ENCODE data around the gene BTBD18. TPM values are rescaled to one million over a fixed set of nuclear protein-coding genes. Genes with fewer than 3 reads are reported as not detected.

BTBD18 gene
- total RNA-seq, 1 donor from 2014 or later: not detected

DNA sequence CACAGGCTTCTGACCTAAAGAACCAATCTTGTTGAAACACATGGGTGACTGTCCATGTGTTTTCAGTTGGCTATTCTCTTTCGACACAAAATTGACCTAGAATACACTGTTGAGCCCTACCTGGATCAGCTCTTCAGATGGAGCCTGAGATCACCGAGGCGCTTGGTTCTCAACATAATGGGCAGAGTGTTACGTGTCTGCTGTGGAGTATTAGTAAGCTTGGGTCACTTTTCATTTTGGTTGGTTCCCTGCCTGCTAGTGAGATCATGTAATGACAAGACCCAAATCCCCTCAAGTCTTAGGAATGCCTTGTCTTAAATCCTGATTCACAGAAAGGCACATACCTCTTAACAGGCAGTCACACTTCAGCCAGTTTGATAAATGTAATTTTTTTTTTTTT, 48.3 kb downstream of the BTBD18 start:
- no peaks in the 10 kb centered on the region for H3K9me3 Mint-ChIP-seq (ENCODE audit: low read depth)
- H3K4me1 Mint-ChIP-seq (ENCODE audit: low read depth): peaks cover 4% of the 10 kb centered on the region
- H3K27ac Mint-ChIP-seq (ENCODE audit: unreplicated experiment): no peak overlapping the region
- no peak overlapping the region for H3K4me3 Mint-ChIP-seq (ENCODE audit: unreplicated experiment)
- peaks cover 30% of the 10 kb centered on the region for H3K36me3 Mint-ChIP-seq (ENCODE audit: low read depth)
- DNase-seq (ENCODE audit: low spot score): no peak
- H3K27me3 Mint-ChIP-seq (ENCODE audit: low read depth): no peaks in the 10 kb centered on the region
- TF ChIP-seq, protein P1, sequence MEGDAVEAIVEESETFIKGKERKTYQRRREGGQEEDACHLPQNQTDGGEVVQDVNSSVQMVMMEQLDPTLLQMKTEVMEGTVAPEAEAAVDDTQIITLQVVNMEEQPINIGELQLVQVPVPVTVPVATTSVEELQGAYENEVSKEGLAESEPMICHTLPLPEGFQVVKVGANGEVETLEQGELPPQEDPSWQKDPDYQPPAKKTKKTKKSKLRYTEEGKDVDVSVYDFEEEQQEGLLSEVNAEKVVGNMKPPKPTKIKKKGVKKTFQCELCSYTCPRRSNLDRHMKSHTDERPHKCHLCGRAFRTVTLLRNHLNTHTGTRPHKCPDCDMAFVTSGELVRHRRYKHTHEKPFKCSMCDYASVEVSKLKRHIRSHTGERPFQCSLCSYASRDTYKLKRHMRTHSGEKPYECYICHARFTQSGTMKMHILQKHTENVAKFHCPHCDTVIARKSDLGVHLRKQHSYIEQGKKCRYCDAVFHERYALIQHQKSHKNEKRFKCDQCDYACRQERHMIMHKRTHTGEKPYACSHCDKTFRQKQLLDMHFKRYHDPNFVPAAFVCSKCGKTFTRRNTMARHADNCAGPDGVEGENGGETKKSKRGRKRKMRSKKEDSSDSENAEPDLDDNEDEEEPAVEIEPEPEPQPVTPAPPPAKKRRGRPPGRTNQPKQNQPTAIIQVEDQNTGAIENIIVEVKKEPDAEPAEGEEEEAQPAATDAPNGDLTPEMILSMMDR (IDR thresholded peaks at IDR 0.05): no peak

- Mint-ChIP-seq H3K9me3 (ENCODE audit: low read depth) (no peaks in the 10 kb centered on the region), H3K36me3 (ENCODE audit: low read depth) (peaks cover 40% of the 10 kb centered on the region), H3K27ac (ENCODE audit: unreplicated experiment) (no peak overlapping the region), H3K4me3 (ENCODE audit: unreplicated experiment) (no peak overlapping the region), H3K4me1 (ENCODE audit: low read depth) (no peaks in the 10 kb centered on the region), H3K27me3 (ENCODE audit: low read depth) (no peaks in the 10 kb centered on the region)
- TF ChIP-seq, protein P1 (IDR thresholded peaks at IDR 0.05): no peak
- no peak for DNase-seq (ENCODE audit: low spot score)
These were observed 51.2 kb downstream of the BTBD18 start for GRCh38 chr11:57700425-57700824.

DNA sequence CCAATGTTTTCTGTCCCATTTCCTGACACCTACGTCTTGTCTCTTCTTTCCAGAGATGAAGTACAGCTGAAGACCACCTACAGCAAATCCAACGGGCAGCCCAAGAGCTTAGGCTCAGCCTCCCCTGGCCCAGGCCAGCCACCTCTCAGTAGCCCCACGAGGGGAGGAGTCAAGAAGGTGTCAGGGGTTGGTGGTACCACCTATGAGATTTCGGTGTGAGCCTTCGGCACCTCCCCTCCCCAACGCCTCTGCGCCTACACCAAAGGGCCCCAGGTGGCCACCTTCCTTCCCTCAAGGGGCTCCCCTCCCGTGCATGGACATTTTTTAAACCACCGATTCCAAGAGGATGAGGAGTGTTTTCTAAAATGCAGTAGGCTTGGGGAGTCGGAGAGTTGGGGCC, 51.8 kb downstream of the BTBD18 start:
- DNase-seq (ENCODE audit: low spot score): no peak
- Mint-ChIP-seq H3K36me3 (ENCODE audit: low read depth) (peaks cover 40% of the 10 kb centered on the region), H3K9me3 (ENCODE audit: low read depth) (no peaks in the 10 kb centered on the region), H3K4me3 (ENCODE audit: unreplicated experiment) (no peak overlapping the region), H3K4me1 (ENCODE audit: low read depth) (no peaks in the 10 kb centered on the region), H3K27ac (ENCODE audit: unreplicated experiment) (no peak overlapping the region), H3K27me3 (ENCODE audit: low read depth) (no peaks in the 10 kb centered on the region)
- TF ChIP-seq, protein P1 (IDR thresholded peaks at IDR 0.05): no peak

GRCh38 chr11:57698843-57699365, 52.7 kb downstream of the BTBD18 start:
- DNase-seq (ENCODE audit: low spot score): no peak
- Mint-ChIP-seq H3K27me3 (ENCODE audit: low read depth) (no peaks in the 10 kb centered on the region), H3K9me3 (ENCODE audit: low read depth) (no peaks in the 10 kb centered on the region), H3K27ac (ENCODE audit: unreplicated experiment) (no peak overlapping the region), H3K36me3 (ENCODE audit: low read depth) (peaks cover 35% of the 10 kb centered on the region), H3K4me1 (ENCODE audit: low read depth) (no peaks in the 10 kb centered on the region), H3K4me3 (ENCODE audit: unreplicated experiment) (no peak overlapping the region)
- TF ChIP-seq, protein P1 (IDR thresholded peaks at IDR 0.05): no peak

Other genes with a start within 250 kb of the BTBD18 start
- 5.2 to 5.6 TPM (median 5.3 TPM) in 3 replicates for gene SLC43A1, start 236.1 kb downstream of the BTBD18 start, total RNA-seq
- 37.5 to 61.6 TPM (median 43.2 TPM) in 3 replicates for gene TIMM10, start 221.1 kb downstream of the BTBD18 start, total RNA-seq
- gene SMTNL1, start 214.2 kb downstream of the BTBD18 start, total RNA-seq: not detected in 3 replicates
- 8.8 to 24.9 TPM (median 9.9 TPM) in 3 replicates for gene UBE2L6, start 184.1 kb downstream of the BTBD18 start, total RNA-seq
- 1.8 to 4.6 TPM (median 4.5 TPM) in 3 replicates for gene SERPING1, start 154.1 kb downstream of the BTBD18 start, total RNA-seq
- gene YPEL4, start 101.9 kb downstream of the BTBD18 start, total RNA-seq: 0.41 TPM in 1 of 3 replicates, not detected in the others
- gene CLP1, start 94.1 kb downstream of the BTBD18 start, total RNA-seq: 12.2 to 14.9 TPM (median 13.8 TPM) in 3 replicates
- gene ZDHHC5, start 83.7 kb downstream of the BTBD18 start, total RNA-seq: 57.4 to 60.3 TPM (median 59.2 TPM) in 3 replicates
- 18.9 to 20.0 TPM (median 19.4 TPM) in 3 replicates for gene MED19, start 39.6 kb downstream of the BTBD18 start, total RNA-seq
- 58.6 to 77.7 TPM (median 59.5 TPM) in 3 replicates for gene TMX2, start 39.2 kb downstream of the BTBD18 start, total RNA-seq
- gene SELENOH, start 10.3 kb downstream of the BTBD18 start, total RNA-seq: 84.4 to 92.1 TPM (median 87.3 TPM) in 3 replicates
- 126 to 156 TPM (median 138 TPM) in 3 replicates for gene CTNND1, start 10.0 kb upstream of the BTBD18 start, total RNA-seq